ELF-1 (cell line): ENCODE results near the gene GANAB.
"Not testable (repeated sequence)": the region's sequence is repeated elsewhere in the genome, so short reads cannot be mapped to it uniquely, and the experiment has no call there.

ENCODE experiments used
- DNase-seq: peaks from one replicate; pipeline ENCODE4 v3.0.0-alpha.2; 2016; ENCODE audit warnings: low read depth, low spot score

GANAB gene

GRCh38 chr11:62601372-62602140 is 44.9 kb downstream of the GANAB start, which contains the start of gene MTA2:
Gene MTA2 (minus strand): TSS chr11:62601865. CDS start chr11:62601450, 415 bp downstream.
- peak; percentile 100 for DNase-seq

- DNase-seq = no peak
Measured at GRCh38 chr11:62601122-62601371, 45.4 kb downstream of the GANAB start.

GRCh38 chr11:62600367-62601121 is 45.9 kb downstream of the GANAB start:
- no peak for DNase-seq

- no peak for DNase-seq
Measured at GRCh38 chr11:62599901-62600300, 46.5 kb downstream of the GANAB start.

GRCh38 chr11:62599069-62599696 is 47.2 kb downstream of the GANAB start:
- DNase-seq = peak; percentile 98

GRCh38 chr11:62595124-62595523 is 51.3 kb downstream of the GANAB start:
- no peak for DNase-seq

- peak; percentile 87 for DNase-seq
Measured at GRCh38 chr11:62593434-62594044, 52.9 kb downstream of the GANAB start.

GRCh38 chr11:62592989-62593421 is 53.4 kb downstream of the GANAB start:
- no peak for DNase-seq

GRCh38 chr11:62592146-62592815 is 54.1 kb downstream of the GANAB start:
- DNase-seq = no peak

- peak; percentile 100 for DNase-seq
Measured at GRCh38 chr11:62591448-62592145, 54.8 kb downstream of the GANAB start, which contains the start of gene TUT1. Gene TUT1 (minus strand): TSS chr11:62591523. CDS start chr11:62591485, 38 bp downstream.

- DNase-seq = no peak
Measured at GRCh38 chr11:62588966-62589637, 57.3 kb downstream of the GANAB start.

GRCh38 chr11:62585356-62585755 is 61.1 kb downstream of the GANAB start:
- DNase-seq = not testable (repeated sequence)

GRCh38 chr11:62581735-62582134 is 64.7 kb downstream of the GANAB start:
- DNase-seq = not testable (repeated sequence)

GRCh38 chr11:62580959-62581715 is 65.3 kb downstream of the GANAB start:
- no peak for DNase-seq

GRCh38 chr11:62579252-62579651 is 67.2 kb downstream of the GANAB start:
- no peak for DNase-seq

- DNase-seq = no peak
Measured at GRCh38 chr11:62578541-62578940, 67.9 kb downstream of the GANAB start.

- no peak for DNase-seq
Measured at GRCh38 chr11:62577046-62577714, 69.2 kb downstream of the GANAB start.

- no peak for DNase-seq
Measured at GRCh38 chr11:62575837-62576236, 70.6 kb downstream of the GANAB start.

- DNase-seq = no peak
Measured at GRCh38 chr11:62575156-62575555, 71.3 kb downstream of the GANAB start.
